Measurements from ENCODE around the gene CD47. TPM values are rescaled to one million over a fixed set of nuclear protein-coding genes. Genes with fewer than 3 reads are reported as not detected.

CD47 gene
- total RNA-seq, 1 experiment from 2014 or later, result 89.7 TPM

GRCh38 chr3:108008106-108008505 lies 82.7 kb downstream of the CD47 start:
- Histone ChIP-seq H3K4me1 (ENCODE audit: control insufficient read depth, insufficient read depth, low read length) (peaks cover 6% of the 10 kb centered on the region; the same call in 1 of the 2 replicates), H3K27me3 (ENCODE audit: control insufficient read depth, insufficient read depth, low read length) (no peaks in the 10 kb centered on the region), H3K27ac (ENCODE audit: low read length) (no peak overlapping the region), H3K36me3 (ENCODE audit: control insufficient read depth, insufficient read depth, low read length) (no peaks in the 10 kb centered on the region), H3K4me3 (ENCODE audit: low read depth in 2 of 2, low read length in 2 of 2) (no peak overlapping the region), H3K9me3 (ENCODE audit: control insufficient read depth, insufficient read depth, low read depth, low read length) (no peaks in the 10 kb centered on the region)
- CTCF ChIA-PET, result no interaction called here
- BruUV-seq (replicated peaks), result no TSS peak
- ATAC-seq, result no peak
- in situ Hi-C loops (cut with HindIII; ENCODE audit: low pct_unique_long_range_greater_than_20kb, low sequenced_read_pairs), result no loop called here
- intact Hi-C loops (cut with micrococcal nuclease; ENCODE audit: unreplicated experiment), result no loop called here
- DNase-seq (ENCODE audit: low read depth, low spot score), result no peak
- POLR2A ChIA-PET, result no interaction called here
- TF ChIP-seq SIN3A (IDR thresholded peaks at IDR 0.05; ENCODE audit: borderline replicate concordance, insufficient read depth, low read depth, low read length), result no peak
- no peak for TF ChIP-seq REST (IDR thresholded peaks at IDR 0.05; ENCODE audit: insufficient read depth in 1 of 2, low read depth in 2 of 2, low read length in 1 of 2)

GRCh38 chr3:108006881-108007331 lies 83.9 kb downstream of the CD47 start:
- Histone ChIP-seq H3K27ac (ENCODE audit: low read length) (no peak overlapping the region), H3K27me3 (ENCODE audit: control insufficient read depth, insufficient read depth, low read length) (no peaks in the 10 kb centered on the region), H3K9me3 (ENCODE audit: control insufficient read depth, insufficient read depth, low read depth, low read length) (no peaks in the 10 kb centered on the region), H3K36me3 (ENCODE audit: control insufficient read depth, insufficient read depth, low read length) (no peaks in the 10 kb centered on the region), H3K4me1 (ENCODE audit: control insufficient read depth, insufficient read depth, low read length) (peaks cover 6% of the 10 kb centered on the region; the same call in 1 of the 2 replicates), H3K4me3 (ENCODE audit: low read depth in 2 of 2, low read length in 2 of 2) (no peak overlapping the region)
- ChIA-PET CTCF (no interaction called here), POLR2A (no interaction called here)
- BruUV-seq (replicated peaks), result no TSS peak
- TF ChIP-seq CTCF (IDR thresholded peaks at IDR 0.05) (no peak), SIN3A (IDR thresholded peaks at IDR 0.05; ENCODE audit: borderline replicate concordance, insufficient read depth, low read depth, low read length) (no peak), REST (IDR thresholded peaks at IDR 0.05; ENCODE audit: insufficient read depth in 1 of 2, low read depth in 2 of 2, low read length in 1 of 2) (no peak), POLR2AphosphoS5 (IDR thresholded peaks at IDR 0.05; ENCODE audit: low read depth, low read length) (no peak), TCF7L2 (IDR thresholded peaks at IDR 0.05; ENCODE audit: low read depth, low read length) (no peak)
- DNase-seq (ENCODE audit: low read depth, low spot score), result no peak
- in situ Hi-C loops (cut with HindIII; ENCODE audit: low pct_unique_long_range_greater_than_20kb, low sequenced_read_pairs), result no loop called here
- intact Hi-C loops (cut with micrococcal nuclease; ENCODE audit: unreplicated experiment), result no loop called here
- ATAC-seq, result no peak

Data from Panc1 (cell line).